ENCODE data around the gene ISY1.

The ISY1 gene

DNA sequence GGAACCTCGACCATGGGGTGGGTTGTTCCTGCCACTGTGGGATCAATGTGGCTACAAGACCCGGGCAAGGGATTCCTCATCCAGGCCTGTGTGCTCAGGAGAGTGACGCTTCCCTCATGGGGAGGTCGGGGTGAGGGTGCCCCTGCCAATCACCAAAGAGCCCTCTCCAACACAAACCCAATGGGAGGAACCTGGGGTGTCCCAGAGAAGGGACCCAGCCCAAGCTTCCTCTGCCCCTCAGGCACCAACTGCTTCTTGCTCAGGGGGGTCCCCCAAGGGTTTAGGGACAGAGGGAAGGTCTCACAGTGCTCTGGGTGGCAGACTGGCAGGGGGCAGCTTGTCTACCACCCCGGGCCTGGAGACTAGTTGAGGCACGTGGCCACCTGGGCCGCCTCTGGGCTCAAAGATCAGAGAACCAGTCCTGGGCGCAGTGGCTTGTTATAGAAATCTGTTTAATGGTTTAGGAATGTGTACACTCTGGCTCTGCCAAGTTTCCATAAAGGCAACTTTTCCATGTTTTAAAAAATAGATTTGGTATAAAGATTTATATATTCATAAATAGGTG lies 73.6 kb downstream of the ISY1 start:
- no peak for DNase-seq (ENCODE audit: low spot score)

DNA sequence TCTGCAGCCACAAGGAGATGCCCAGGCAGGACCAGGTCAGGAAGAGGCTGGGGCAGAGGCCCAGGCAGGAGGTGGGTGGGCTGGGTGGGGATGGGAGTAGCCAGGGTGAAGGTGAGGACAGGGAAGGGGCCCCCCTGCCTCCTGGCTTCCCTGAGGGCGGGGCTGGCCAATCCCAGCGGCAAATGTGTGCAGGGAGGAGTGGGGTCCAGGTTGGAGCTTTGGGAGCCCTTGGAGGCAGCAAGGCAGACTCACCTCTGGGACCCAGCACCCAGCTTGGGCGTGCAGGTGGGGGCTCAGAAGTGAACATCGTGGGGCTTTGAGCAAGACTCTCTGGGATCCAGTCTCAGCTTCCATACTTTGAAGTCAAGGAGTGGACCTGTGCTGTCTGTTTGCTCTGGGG lies 75.0 kb downstream of the ISY1 start:
- no peak for DNase-seq (ENCODE audit: low spot score)

DNA sequence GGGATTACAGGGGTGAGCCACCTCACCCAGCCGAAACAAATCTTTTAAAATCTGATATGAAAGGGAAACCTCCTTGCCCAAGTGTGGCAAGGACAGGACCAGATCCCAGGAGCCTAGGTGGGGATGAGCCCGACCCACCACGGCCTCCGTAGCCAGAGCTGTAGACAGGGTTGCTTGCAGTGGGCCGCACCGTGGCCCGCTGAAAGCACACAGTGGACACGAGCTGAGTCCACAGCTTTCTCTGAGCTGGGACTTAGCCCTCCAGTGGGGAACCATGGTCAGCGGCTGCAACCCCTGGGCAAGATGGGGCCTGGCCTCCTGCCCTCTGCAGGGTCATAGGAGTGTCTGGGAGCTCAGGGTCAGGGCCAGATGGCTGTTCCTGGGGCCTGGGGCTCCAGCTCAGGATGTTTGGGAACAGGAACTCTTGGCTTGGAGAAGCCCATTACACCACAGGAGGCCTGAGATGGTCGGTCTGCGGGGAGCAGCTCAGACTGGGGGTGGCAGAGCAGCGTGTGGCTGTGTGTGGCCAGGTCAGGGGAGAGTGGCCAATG lies 75.6 kb downstream of the ISY1 start:
- DNase-seq (ENCODE audit: low spot score) = no peak

DNA sequence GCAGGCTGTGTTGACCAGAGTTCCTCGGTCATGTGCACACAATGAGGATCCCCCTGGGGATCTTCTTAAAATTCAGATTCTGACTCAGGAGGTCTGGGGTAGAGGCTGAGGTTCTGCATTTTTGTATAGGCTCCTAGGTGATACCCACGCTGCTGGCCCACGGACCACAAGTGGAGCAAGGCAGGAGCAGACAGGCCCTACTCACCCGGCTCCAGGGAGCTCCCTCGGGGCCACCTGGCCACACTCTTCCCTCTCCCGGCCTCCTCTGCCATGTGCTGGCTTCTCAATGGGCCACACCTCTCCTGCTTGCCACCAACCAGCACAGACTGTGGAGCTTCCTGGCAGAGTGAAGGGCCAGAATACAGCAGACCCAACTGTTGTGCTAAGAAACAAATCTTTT lies 76.4 kb downstream of the ISY1 start:
- DNase-seq (ENCODE audit: low spot score) = no peak

DNA sequence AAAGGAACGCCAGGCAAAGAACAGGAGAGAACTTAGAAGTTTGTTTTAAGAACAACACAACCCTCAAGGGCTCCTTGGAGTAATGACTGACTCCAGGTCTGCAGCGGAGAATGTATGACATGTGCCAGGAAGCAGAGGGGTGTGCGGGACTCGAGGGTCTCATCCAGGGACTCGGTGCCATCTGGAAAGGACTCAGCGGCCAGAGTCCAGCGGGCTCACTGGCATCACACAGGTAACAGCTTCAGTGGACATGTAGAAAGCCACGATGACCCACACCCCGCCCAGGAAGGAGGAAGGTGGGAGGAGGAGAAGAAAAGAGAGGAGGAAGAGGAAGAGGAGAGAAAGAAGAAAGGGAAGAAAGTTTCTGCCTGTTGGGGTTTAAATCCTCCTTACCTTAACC lies 78.8 kb downstream of the ISY1 start:
- no peak for DNase-seq (ENCODE audit: low spot score)

DNA sequence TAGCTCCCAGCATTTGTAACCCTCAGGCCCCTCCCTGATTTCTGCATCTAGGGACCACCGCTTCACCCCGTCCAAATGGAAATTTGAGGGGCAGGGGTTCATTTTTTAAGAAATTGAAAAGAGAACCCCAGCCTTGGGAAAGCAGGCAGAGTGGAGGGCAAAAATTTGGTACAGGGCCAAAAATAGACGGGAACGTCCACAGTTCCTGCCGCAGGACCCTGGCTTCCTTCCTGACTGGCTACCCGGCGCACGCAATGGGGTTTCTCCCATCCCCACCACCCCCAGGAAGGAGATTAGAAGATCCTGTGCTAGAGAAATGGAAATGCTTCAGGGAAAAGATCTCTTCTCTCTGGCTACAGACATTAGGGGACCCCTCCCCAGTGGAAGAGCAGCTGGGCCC lies 79.4 kb downstream of the ISY1 start:
- DNase-seq (ENCODE audit: low spot score) = no peak

DNA sequence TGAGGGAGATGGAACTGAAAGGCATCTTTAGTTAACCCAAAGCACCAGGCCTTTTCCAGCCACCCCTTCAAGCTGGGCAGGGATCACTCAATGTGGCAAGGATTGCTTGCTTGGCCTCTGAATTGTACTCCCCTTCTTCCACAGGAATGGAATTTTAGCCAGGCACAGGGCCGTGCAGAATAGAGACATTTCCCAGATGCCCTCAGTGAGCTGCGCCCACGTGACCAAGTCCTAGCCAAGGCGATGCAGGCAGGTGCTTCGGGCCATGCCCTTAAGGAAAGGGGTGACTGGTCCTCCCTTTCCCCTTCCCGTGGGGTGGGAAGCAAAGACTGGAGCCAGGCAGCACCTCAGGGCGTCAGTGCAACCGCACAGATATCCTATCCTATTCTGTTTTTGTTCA lies 82.4 kb downstream of the ISY1 start:
- no peak for DNase-seq (ENCODE audit: low spot score)
